Tibial nerve (tissue), 4 donors: ENCODE measurements around the gene RASGRF1. TPM values are rescaled to one million over a fixed set of nuclear protein-coding genes. Genes with fewer than 3 reads are reported as not detected.

Experiments used
- DNase-seq, 2 donors: peaks; one replicate each; pipeline ENCODE4 v3.0.0-alpha.2; 2019; ENCODE audit warnings: low spot score in 2 of 2
- H3K27ac ChIP-seq, 4 donors: fragments of 200-600 bp; sonication (generic) in 3 of 4; one replicate each; pipeline ENCODE4 v1.5.1; 2017 to 2019; ENCODE audit warnings: mild to moderate bottlenecking in 1 of 4
- H3K27me3 ChIP-seq, 2 donors: fragments of 200-600 bp; sonication (generic) in 1 of 2; one replicate each; pipeline versions ENCODE4 v1.5.1 to v1.6.0; 2017 to 2019
- H3K36me3 ChIP-seq, 3 donors: fragments of 200-600 bp; sonication (generic); one replicate each; pipeline ENCODE4 v1.5.1; 2018 to 2019
- H3K4me1 ChIP-seq, 4 donors: fragments of 200-600 bp; sonication (generic) in 3 of 4; one replicate each; pipeline ENCODE4 v1.5.1; 2017 to 2019
- H3K4me3 ChIP-seq, 4 donors: fragments of 200-600 bp; sonication (generic) in 3 of 4; one replicate each; pipeline ENCODE4 v1.5.1; 2017 to 2019; ENCODE audit warnings: mild to moderate bottlenecking in 1 of 4, moderate library complexity in 1 of 4
- H3K9me3 ChIP-seq, 4 donors: fragments of 200-600 bp; sonication (generic) in 3 of 4; one replicate each; pipeline ENCODE4 v1.5.1; 2017 to 2019
- CTCF ChIP-seq, 5 experiments: fragments of 200-600 bp in 3 of 5; fragments of 450-650 bp in 2 of 5; sonication (generic) in 3 of 5; IDR thresholded peaks; one replicate each; pipeline ENCODE4 v1.5.1; 2016 to 2019; ENCODE audit warnings: antibody characterized with exemption in 5 of 5, mild to moderate bottlenecking in 3 of 5, moderate library complexity in 2 of 5
- EP300 ChIP-seq, 2 donors: sonication (generic); formaldehyde crosslinking; IDR thresholded peaks; one replicate each; pipeline ENCODE4 v1.6.1; 2017; ENCODE audit warnings: antibody characterized with exemption in 2 of 2, mild to moderate bottlenecking in 1 of 2
- POLR2A ChIP-seq, 2 donors: fragments of 450-650 bp; IDR thresholded peaks; one replicate each; pipeline ENCODE4 v1.6.1; 2017; ENCODE audit warnings: antibody characterized with exemption in 2 of 2, mild to moderate bottlenecking in 2 of 2, moderate library complexity in 2 of 2
- whole genome bisulfite sequencing, 2 donors: methylation state at CpG; one replicate each; pipeline ENCODE4 v1.1.5; 2018; 5-methylcytosine and 5-hydroxymethylcytosine counted together
- total RNA-seq, 4 donors: library from RNA; depleted of rRNA; stranded (reverse); fragments of >200 nt; gene quantifications; one replicate each; pipeline ENCODE4 v1.1.0, GENCODE V29; 2016

RASGRF1 gene
- total RNA-seq, 4 donors from 2014 or later = 0.30 to 0.98 (median 0.65) TPM

- H3K4me1 ChIP-seq = peaks cover 0 to 16% (median 9%) of the 10 kb centered on the region in 4 donors
- H3K27ac ChIP-seq = no peak overlapping the region
- 85 to 92% methylated on average over 12 to 15 of the region's 15 CpGs for WGBS, 2 donors
- H3K4me3 ChIP-seq = no peak overlapping the region
- no peak for TF ChIP-seq POLR2A (IDR thresholded peaks at IDR 0.05)
- no peak for TF ChIP-seq CTCF (IDR thresholded peaks at IDR 0.05)
- no peak for TF ChIP-seq EP300 (IDR thresholded peaks at IDR 0.05)
- no peaks in the 10 kb centered on the region for H3K36me3 ChIP-seq
- no peaks in the 10 kb centered on the region for H3K27me3 ChIP-seq
- no peaks in the 10 kb centered on the region for H3K9me3 ChIP-seq
- no peak for DNase-seq
These were observed 98.7 kb downstream of the RASGRF1 start for GRCh38 chr15:78991879-78992278.

GRCh38 chr15:78991476-78991875 lies 99.1 kb downstream of the RASGRF1 start:
- 85 to 94% methylated on average over 10 of the region's 10 CpGs for WGBS, 2 donors
- Histone ChIP-seq H3K4me1 (peaks cover 0 to 16% (median 9%) of the 10 kb centered on the region in 4 donors), H3K27ac (no peak overlapping the region), H3K27me3 (no peaks in the 10 kb centered on the region), H3K9me3 (no peaks in the 10 kb centered on the region), H3K4me3 (no peak overlapping the region), H3K36me3 (no peaks in the 10 kb centered on the region)
- DNase-seq = no peak
- no peak for TF ChIP-seq EP300 (IDR thresholded peaks at IDR 0.05)

- WGBS, 2 donors = 69 to 75% methylated on average over 1 of the region's 1 CpG
- H3K36me3 ChIP-seq = no peaks in the 10 kb centered on the region
- H3K9me3 ChIP-seq = no peaks in the 10 kb centered on the region
These were observed 100.3 kb downstream of the RASGRF1 start for GRCh38 chr15:78990278-78990677.

GRCh38 chr15:78989701-78990240 lies 100.8 kb downstream of the RASGRF1 start:
- 93 to 94% methylated on average over 9 of the region's 9 CpGs for WGBS, 2 donors
- Histone ChIP-seq H3K4me1 (peaks cover 0 to 16% (median 9%) of the 10 kb centered on the region in 4 donors), H3K36me3 (no peaks in the 10 kb centered on the region), H3K27ac (peak overlapping the region in 1 of 4 donors; percentile 76), H3K4me3 (no peak overlapping the region), H3K27me3 (no peaks in the 10 kb centered on the region), H3K9me3 (no peaks in the 10 kb centered on the region)
- no peak for DNase-seq
- TF ChIP-seq EP300 (IDR thresholded peaks at IDR 0.05) (no peak), POLR2A (IDR thresholded peaks at IDR 0.05) (no peak)

More at GRCh38 chr15:78990278-78990677, 100.3 kb downstream of the RASGRF1 start:
- Histone ChIP-seq H3K27ac (no peak overlapping the region), H3K4me3 (no peak overlapping the region), H3K27me3 (no peaks in the 10 kb centered on the region), H3K4me1 (peaks cover 0 to 16% (median 9%) of the 10 kb centered on the region in 4 donors)
- DNase-seq = no peak
- no peak for TF ChIP-seq POLR2A (IDR thresholded peaks at IDR 0.05)
- TF ChIP-seq CTCF (IDR thresholded peaks at IDR 0.05) = no peak
- TF ChIP-seq EP300 (IDR thresholded peaks at IDR 0.05) = no peak

- WGBS, 2 donors = 14 to 39% methylated on average over 5 to 7 of the region's 7 CpGs
- no peaks in the 10 kb centered on the region for H3K9me3 ChIP-seq
- no peak for TF ChIP-seq CTCF (IDR thresholded peaks at IDR 0.05)
- TF ChIP-seq EP300 (IDR thresholded peaks at IDR 0.05) = peak; percentile 82 to 93
- no peak for TF ChIP-seq POLR2A (IDR thresholded peaks at IDR 0.05)
- H3K4me1 ChIP-seq = peaks cover 0 to 20% (median 9%) of the 10 kb centered on the region in 4 donors
- H3K4me3 ChIP-seq = no peak overlapping the region
- H3K27ac ChIP-seq = peak overlapping the region in 3 of 4 donors; percentile 56 to 82 (median 75)
- H3K36me3 ChIP-seq = peaks cover 0 to 10% (median 0%) of the 10 kb centered on the region in 3 donors
- DNase-seq = peak; percentile 58 to 79
- H3K27me3 ChIP-seq = no peaks in the 10 kb centered on the region
These were observed 102.1 kb downstream of the RASGRF1 start for GRCh38 chr15:78988361-78988911.

GRCh38 chr15:78987556-78988360 lies 102.8 kb downstream of the RASGRF1 start:
- Histone ChIP-seq H3K36me3 (peaks cover 0 to 10% (median 0%) of the 10 kb centered on the region in 3 donors), H3K9me3 (no peaks in the 10 kb centered on the region), H3K27ac (peak overlapping the region in 3 of 4 donors; percentile 56 to 82 (median 75)), H3K27me3 (no peaks in the 10 kb centered on the region), H3K4me1 (peaks cover 0 to 22% (median 9%) of the 10 kb centered on the region in 4 donors), H3K4me3 (no peak overlapping the region)
- TF ChIP-seq EP300 (IDR thresholded peaks at IDR 0.05) (no peak), POLR2A (IDR thresholded peaks at IDR 0.05) (no peak), CTCF (IDR thresholded peaks at IDR 0.05) (no peak)
- WGBS, 2 donors = 75 to 76% methylated on average over 10 of the region's 10 CpGs
- DNase-seq = no peak
